Neural cell (in vitro differentiated cells): ENCODE measurements around the gene GHRL. TPM values are rescaled to one million over a fixed set of nuclear protein-coding genes. Genes with fewer than 3 reads are reported as not detected.

ENCODE experiments used
- H2AFZ ChIP-seq: fragments of 200-600, 300-800 bp; sonication (generic), shearing (Covaris generic); 2 replicates; pipeline ENCODE4 v1.6.0; 2014; ENCODE audit warnings: low read depth, mild to moderate bottlenecking, antibody characterized with exemption, low read length, moderate library complexity
- H3F3A ChIP-seq: fragments of 200-600 bp; shearing (Covaris generic); 2 replicates; pipeline ENCODE4 v1.6.1; 2016; ENCODE audit warnings: mild to moderate bottlenecking, moderate library complexity, mixed read lengths, antibody characterized with exemption, low read length; ENCODE audit not compliant: insufficient read depth, poor library complexity, severe bottlenecking
- H3K27ac ChIP-seq: fragments of 200-600, 300-800 bp; sonication (generic), shearing (Covaris generic); 2 replicates; pipeline ENCODE4 v1.5.1; 2014; ENCODE audit warnings: mild to moderate bottlenecking, low read length, moderate library complexity
- H3K27me3 ChIP-seq: fragments of 300-800, 200-600 bp; sonication (generic), shearing (Covaris generic); 2 replicates; pipeline ENCODE4 v1.6.0; 2014; ENCODE audit warnings: mild to moderate bottlenecking, low read depth, low read length, moderate library complexity; ENCODE audit not compliant: insufficient read depth
- H3K36me3 ChIP-seq: fragments of 300-800, 200-600 bp; sonication (generic), shearing (Covaris generic); 2 replicates; pipeline ENCODE4 v1.5.1; 2014; ENCODE audit warnings: mild to moderate bottlenecking, antibody characterized with exemption, low read length, moderate library complexity; ENCODE audit not compliant: insufficient read depth
- H3K4me2 ChIP-seq: fragments of 300-800, 200-600 bp; sonication (generic), shearing (Covaris generic); 2 replicates; pipeline ENCODE4 v1.6.0; 2014; ENCODE audit warnings: mild to moderate bottlenecking, low read length
- H3K4me3 ChIP-seq: fragments of 300-800, 200-600 bp; sonication (generic), shearing (Covaris generic); 2 replicates; pipeline ENCODE4 v1.5.1; 2014; ENCODE audit warnings: mild to moderate bottlenecking, low read length, moderate library complexity
- H3K79me2 ChIP-seq: fragments of 200-600 bp; shearing (Covaris generic); replicated peaks from 2 replicates; pipeline ENCODE4 v1.6.0; 2014; ENCODE audit warnings: mild to moderate bottlenecking, low read length, moderate library complexity; ENCODE audit not compliant: insufficient read depth
- H3K9ac ChIP-seq: fragments of 300-800, 200-600 bp; sonication (generic), shearing (Covaris generic); 2 replicates; pipeline ENCODE4 v1.6.1; 2016; ENCODE audit warnings: mild to moderate bottlenecking, low read length, mixed read lengths
- H3K9me2 ChIP-seq: fragments of 200-600 bp; shearing (Covaris generic); 2 replicates; pipeline ENCODE4 v1.6.1; 2016; ENCODE audit warnings: mild to moderate bottlenecking, low read length, mixed read lengths; ENCODE audit not compliant: insufficient read depth
- H3K9me3 ChIP-seq: fragments of 200-600, 300-800 bp; sonication (generic), shearing (Covaris generic); 2 replicates; pipeline ENCODE4 v1.6.1; 2016; ENCODE audit warnings: mild to moderate bottlenecking, mixed run types, low read length, moderate library complexity, mixed read lengths
- H4K20me1 ChIP-seq: fragments of 200-600 bp; shearing (Covaris generic); 2 replicates; pipeline ENCODE4 v1.6.1; 2016; ENCODE audit warnings: mild to moderate bottlenecking, mixed run types; ENCODE audit not compliant: insufficient read depth
- CTCF ChIP-seq: fragments of 450-650 bp; IDR thresholded peaks from 2 replicates; pipeline ENCODE4 v1.5.1; 2014; ENCODE audit warnings: antibody characterized with exemption, mild to moderate bottlenecking, moderate library complexity; ENCODE audit not compliant: poor library complexity, severe bottlenecking
- EP300 ChIP-seq: fragments of 450-650 bp; conservative IDR thresholded peaks from 2 replicates; pipeline ENCODE4 v1.6.1; 2014; ENCODE audit warnings: antibody characterized with exemption, mild to moderate bottlenecking, moderate library complexity; ENCODE audit not compliant: poor library complexity, severe bottlenecking
- EZH2 ChIP-seq: fragments of 200-600, 300-800 bp; shearing (Covaris generic), sonication (generic); IDR thresholded peaks from 2 replicates; pipeline ENCODE4 v1.6.1; 2014; ENCODE audit warnings: antibody characterized with exemption, low read length, borderline replicate concordance, mild to moderate bottlenecking; ENCODE audit not compliant: insufficient read depth, poor library complexity, severe bottlenecking
- MXI1 ChIP-seq: fragments of 450-650 bp; conservative IDR thresholded peaks from 2 replicates; pipeline ENCODE4 v1.6.1; 2014; ENCODE audit warnings: antibody characterized with exemption, mild to moderate bottlenecking; ENCODE audit not compliant: poor library complexity, severe bottlenecking
- POLR2AphosphoS5 ChIP-seq: IDR thresholded peaks from 2 replicates; pipeline ENCODE4 v1.6.1; 2012
- RAD21 ChIP-seq: fragments of 450-650 bp; conservative IDR thresholded peaks from 2 replicates; pipeline ENCODE4 v1.6.1; 2014; ENCODE audit warnings: antibody characterized with exemption, mild to moderate bottlenecking, moderate library complexity
- REST ChIP-seq: IDR thresholded peaks from 2 replicates; pipeline ENCODE4 v1.6.1; 2012; ENCODE audit warnings: borderline replicate concordance
- SMC3 ChIP-seq: fragments of 450-650 bp; conservative IDR thresholded peaks from 2 replicates; pipeline ENCODE4 v1.6.1; 2014; ENCODE audit warnings: antibody characterized with exemption, mild to moderate bottlenecking, moderate library complexity; ENCODE audit not compliant: poor library complexity
- TAF1 ChIP-seq: IDR thresholded peaks from 2 replicates; pipeline ENCODE4 v1.6.1; 2012; ENCODE audit warnings: low read depth
- polyA minus RNA-seq: library from RNA; depleted of rRNA, polyadenylated mRNA; stranded (reverse); fragments of >200 nt; gene quantifications from 2 replicates; pipeline ENCODE4 v1.2.3, GENCODE V29; 2014
- polyA plus RNA-seq: library from polyadenylated mRNA; depleted of rRNA; stranded (reverse); fragments of >200 nt; gene quantifications from 2 replicates; pipeline ENCODE4 v1.2.3, GENCODE V29; 2014

GHRL gene
- polyA plus RNA-seq = 2.8 TPM in 1 of 2 replicates, not detected in the other
- polyA minus RNA-seq = not detected in 2 replicates

- Histone ChIP-seq H3K4me2 (no peak within 1 kb of the TSS), H2AFZ (no peak within 1 kb of the TSS), H3K27me3 (no peaks in the 10 kb centered on the region), H3K79me2 (no peaks in the 10 kb centered on the region), H3K4me3 (no peak within 1 kb of the TSS), H3K36me3 (no peaks in the 10 kb centered on the region), H3K9ac (no peak within 1 kb of the TSS), H4K20me1 (no peaks in the 10 kb centered on the region), H3K9me2 (no peaks in the 10 kb centered on the region), H3K9me3 (no peaks in the 10 kb centered on the region), H3F3A (no peaks in the 10 kb centered on the region), H3K27ac (no peak within 1 kb of the TSS)
- no peak for TF ChIP-seq EP300
- TF ChIP-seq MXI1 = no peak
- TF ChIP-seq REST = no peak
- TF ChIP-seq POLR2AphosphoS5 = no peak
- no peak for TF ChIP-seq SMC3
- no peak for TF ChIP-seq TAF1
- no peak for TF ChIP-seq RAD21
- TF ChIP-seq CTCF = no peak
- TF ChIP-seq EZH2 = no peak
These were observed at the start of gene GHRL for GRCh38 chr3:10292505-10293419. TSS of gene GHRL (minus strand) at chr3:10292947. CDS start at chr3:10290180, 2,767 bp downstream.

- H2AFZ ChIP-seq = no peak overlapping the region
- no peak overlapping the region for H3K9ac ChIP-seq
- no peaks in the 10 kb centered on the region for H3F3A ChIP-seq
- no peaks in the 10 kb centered on the region for H3K9me3 ChIP-seq
- no peaks in the 10 kb centered on the region for H3K27me3 ChIP-seq
- H3K4me2 ChIP-seq = no peak overlapping the region
- H3K9me2 ChIP-seq = no peaks in the 10 kb centered on the region
- H3K36me3 ChIP-seq = no peaks in the 10 kb centered on the region
- no peak overlapping the region for H3K4me3 ChIP-seq
- no peak for TF ChIP-seq EP300
- TF ChIP-seq REST = no peak
- no peak for TF ChIP-seq CTCF
- TF ChIP-seq EZH2 = no peak
- TF ChIP-seq TAF1 = no peak
- TF ChIP-seq SMC3 = no peak
- TF ChIP-seq RAD21 = no peak
- no peak for TF ChIP-seq MXI1
- no peak for TF ChIP-seq POLR2AphosphoS5
- no peaks in the 10 kb centered on the region for H3K79me2 ChIP-seq
- H3K27ac ChIP-seq = no peak overlapping the region
- H4K20me1 ChIP-seq = no peaks in the 10 kb centered on the region
These were observed 49.2 kb upstream of the GHRL start for GRCh38 chr3:10341901-10342398.
